HG03521 (cell line): ENCODE data around the gene IFT27.

Experiments used
- ATAC-seq: cut with Tn5 transposase; IDR thresholded peaks from one replicate; pipeline ENCODE4 v1.9.1; 2021; ENCODE audit warnings: mild to moderate bottlenecking, moderate library complexity; ENCODE audit not compliant: unreplicated experiment

IFT27 gene

DNA sequence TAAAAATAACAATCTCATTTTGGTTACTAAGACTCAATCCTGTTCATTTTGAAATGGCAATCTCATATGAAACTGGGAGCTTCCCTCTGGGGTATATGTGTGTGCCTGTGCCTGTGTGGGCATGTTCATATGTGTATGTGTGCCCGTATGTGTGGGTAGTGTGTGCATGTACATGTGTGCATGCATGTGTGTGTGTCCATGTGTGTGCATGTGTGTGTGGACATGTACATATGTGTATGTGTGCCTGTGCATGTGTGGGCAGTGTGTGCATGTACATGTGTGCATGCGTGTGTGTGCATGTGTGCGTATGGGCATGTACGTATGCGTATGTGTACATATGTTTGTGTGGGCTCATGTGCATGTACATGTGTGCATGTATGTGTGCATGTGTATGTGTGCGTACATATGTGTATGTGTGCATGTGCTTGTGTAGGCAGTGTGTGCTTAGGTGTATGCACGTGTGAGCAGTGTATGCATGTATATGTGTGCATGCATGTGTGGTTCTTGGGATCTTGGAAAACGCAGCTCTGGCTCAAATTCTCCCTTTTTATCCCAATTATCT, 47.9 kb downstream of the IFT27 start:
- ATAC-seq, result no peak

GRCh38 chr22:36727110-36727509, 48.8 kb downstream of the IFT27 start:
- ATAC-seq, result no peak

- ATAC-seq, result no peak
These were observed 49.9 kb downstream of the IFT27 start for GRCh38 chr22:36726007-36726380.

DNA sequence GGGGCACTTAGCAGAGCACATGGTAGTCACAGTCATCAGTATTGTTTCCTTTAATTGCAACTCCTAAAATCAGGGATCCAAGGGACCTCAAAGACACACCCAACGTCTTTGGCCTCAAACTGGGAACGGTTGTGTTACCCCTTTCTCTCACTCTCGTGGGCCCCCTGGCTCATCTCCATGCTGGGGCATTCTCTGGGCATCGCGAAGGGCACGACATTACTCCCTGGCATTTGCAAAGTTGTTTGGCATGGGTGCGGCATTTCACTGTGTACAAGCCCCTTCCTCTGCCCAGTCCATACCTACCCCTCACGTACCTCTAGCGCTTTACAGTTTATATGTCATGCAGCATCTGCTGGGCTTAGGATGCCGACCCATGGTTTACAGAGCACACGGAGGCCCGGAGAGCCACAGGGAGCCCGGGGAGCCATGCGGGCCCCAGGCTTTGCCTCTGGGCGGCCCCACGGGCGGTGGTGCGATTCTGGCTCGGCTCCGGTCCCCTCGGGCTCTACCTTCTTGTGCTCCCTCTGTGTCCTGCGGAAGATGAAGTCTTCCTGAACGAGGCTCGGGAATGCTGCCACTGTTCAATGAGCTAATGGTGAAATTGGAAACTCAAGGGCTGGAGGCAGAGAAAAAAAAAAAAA, 50.4 kb downstream of the IFT27 start:
- no peak for ATAC-seq

GRCh38 chr22:36724836-36725235, 51.1 kb downstream of the IFT27 start:
- no peak for ATAC-seq

- no peak for ATAC-seq
These were observed 53.9 kb downstream of the IFT27 start for GRCh38 chr22:36722055-36722454.

DNA sequence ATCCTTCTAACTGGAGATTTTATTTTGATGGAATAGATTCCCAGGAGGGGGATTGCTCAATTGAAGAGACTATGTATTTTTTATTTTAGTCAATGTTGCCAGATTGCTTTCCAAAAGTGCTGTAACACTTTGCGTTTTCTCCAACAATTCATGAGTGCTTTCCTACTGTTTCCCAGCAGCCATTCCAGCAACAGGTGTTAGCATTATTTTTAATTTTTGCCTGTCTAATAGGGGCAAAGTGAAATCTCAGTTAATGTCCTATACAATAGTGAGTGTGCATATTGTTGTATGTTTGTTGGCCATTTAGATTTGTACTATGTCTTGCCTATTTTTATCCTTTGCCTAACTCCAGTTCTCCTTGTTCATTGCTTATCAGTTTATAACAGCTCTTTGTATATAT, 60.3 kb downstream of the IFT27 start:
- no peak for ATAC-seq

- no peak for ATAC-seq
These were observed 61.8 kb downstream of the IFT27 start for GRCh38 chr22:36714110-36714509.

- ATAC-seq, result no peak
These were observed 62.5 kb downstream of the IFT27 start for GRCh38 chr22:36713436-36713835.
